Measurements from ENCODE around the gene SERPINB5. TPM values are rescaled to one million over a fixed set of nuclear protein-coding genes. Genes with fewer than 3 reads are reported as not detected.

SERPINB5 gene
- total RNA-seq, 1 donor, result not detected

- H3K4me3 ChIP-seq (ENCODE audit: low read depth, low read length), result no peak overlapping the region
- peak; percentile 36 for TF ChIP-seq CTCF (IDR thresholded peaks at IDR 0.05; ENCODE audit: insufficient read depth, low read length)
- no peak for DNase-seq (ENCODE audit: low read depth)
Observed at GRCh38 chr18:63514888-63515678, 38.3 kb downstream of the SERPINB5 start.

GRCh38 chr18:63515801-63516200, 39.0 kb downstream of the SERPINB5 start:
- no peak overlapping the region for H3K4me3 ChIP-seq (ENCODE audit: low read depth, low read length)
- TF ChIP-seq CTCF (IDR thresholded peaks at IDR 0.05; ENCODE audit: insufficient read depth, low read length), result no peak
- no peak for DNase-seq (ENCODE audit: low read depth)

- TF ChIP-seq CTCF (IDR thresholded peaks at IDR 0.05; ENCODE audit: insufficient read depth, low read length), result peak; percentile 68
- DNase-seq (ENCODE audit: low read depth), result peak; percentile 82
- H3K4me3 ChIP-seq (ENCODE audit: low read depth, low read length), result no peak overlapping the region
Observed at GRCh38 chr18:63518178-63519012, 41.6 kb downstream of the SERPINB5 start.

GRCh38 chr18:63520053-63520685, 43.4 kb downstream of the SERPINB5 start:
- H3K4me3 ChIP-seq (ENCODE audit: low read depth, low read length), result no peak overlapping the region
- no peak for TF ChIP-seq CTCF (IDR thresholded peaks at IDR 0.05; ENCODE audit: insufficient read depth, low read length)
- DNase-seq (ENCODE audit: low read depth), result no peak

GRCh38 chr18:63523660-63524059, 46.9 kb downstream of the SERPINB5 start:
- no peak overlapping the region for H3K4me3 ChIP-seq (ENCODE audit: low read depth, low read length)
- DNase-seq (ENCODE audit: low read depth), result peak; percentile 16

More at GRCh38 chr18:63523660-63524059, 46.9 kb downstream of the SERPINB5 start:
- no peak for TF ChIP-seq CTCF (IDR thresholded peaks at IDR 0.05; ENCODE audit: insufficient read depth, low read length)

Measured in fibroblast of the aortic adventitia (primary cell).